HTR-8/SVneo (cell line): ENCODE measurements around the gene TNS3.
"Not testable (repeated sequence)": the region's sequence is repeated elsewhere in the genome, so short reads cannot be mapped to it uniquely, and the experiment has no call there.

ENCODE experiments used
- DNase-seq: peaks from one replicate; pipeline ENCODE4 v3.0.0; 2011; ENCODE audit warnings: low spot score, mixed read lengths; ENCODE audit not compliant: insufficient read length
- FAIRE-seq: peaks from 2 replicates; lab custom pipeline; 2011; peaks lifted over from hg19 to GRCh38; lab: Jason Lieb, UNC

TNS3 gene

GRCh38 chr7:47442605-47442865 lies 139.4 kb downstream of the TNS3 start:
- FAIRE-seq (no peak), DNase-seq (no peak)

DNA sequence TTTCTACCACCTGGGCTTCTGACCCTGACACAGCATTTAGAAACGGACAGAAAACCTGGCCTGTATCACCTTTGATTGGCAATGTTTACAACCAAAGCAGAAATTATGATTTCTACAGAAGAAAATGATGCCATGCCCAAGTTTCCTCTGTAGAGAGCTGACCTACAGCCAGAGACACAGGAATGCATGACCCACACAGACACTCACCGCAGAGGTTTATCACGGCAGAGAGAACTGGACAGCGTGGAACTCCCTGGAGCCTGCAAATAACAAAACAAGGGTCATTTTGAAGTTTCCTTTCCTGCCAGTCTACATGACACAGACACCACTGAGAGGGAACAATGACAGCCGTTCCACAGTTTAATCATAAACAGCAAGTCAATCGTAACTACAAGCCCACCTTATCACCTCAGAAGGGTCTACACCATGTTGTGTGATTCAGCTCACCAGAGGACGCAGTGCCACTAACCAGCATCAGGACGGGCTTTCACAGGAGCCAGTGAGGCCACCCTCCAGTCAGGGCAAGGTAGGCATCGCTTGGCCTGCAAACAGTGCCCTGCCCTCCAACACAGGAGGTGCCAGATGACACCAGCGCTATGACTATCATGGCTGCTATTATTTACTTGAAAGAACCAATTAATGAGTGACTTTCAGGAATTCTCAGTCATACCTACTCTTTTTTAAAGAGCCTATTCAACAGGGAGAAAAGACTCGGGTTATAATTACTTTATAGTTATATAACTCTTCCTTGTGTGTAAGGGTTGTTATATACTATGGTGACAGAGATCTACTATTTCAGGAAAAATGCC lies 139.9 kb downstream of the TNS3 start:
- FAIRE-seq = no peak
- DNase-seq = no peak

- FAIRE-seq, DNase-seq: not testable (repeated sequence)
Observed at GRCh38 chr7:47441048-47441447, 140.9 kb downstream of the TNS3 start.

- no peak for DNase-seq
- no peak for FAIRE-seq
Observed at GRCh38 chr7:47440320-47440719, 141.6 kb downstream of the TNS3 start.

GRCh38 chr7:47439181-47439667 lies 142.7 kb downstream of the TNS3 start:
- FAIRE-seq = no peak
- no peak for DNase-seq

GRCh38 chr7:47438411-47439029 lies 143.4 kb downstream of the TNS3 start:
- DNase-seq (no peak), FAIRE-seq (no peak)

DNA sequence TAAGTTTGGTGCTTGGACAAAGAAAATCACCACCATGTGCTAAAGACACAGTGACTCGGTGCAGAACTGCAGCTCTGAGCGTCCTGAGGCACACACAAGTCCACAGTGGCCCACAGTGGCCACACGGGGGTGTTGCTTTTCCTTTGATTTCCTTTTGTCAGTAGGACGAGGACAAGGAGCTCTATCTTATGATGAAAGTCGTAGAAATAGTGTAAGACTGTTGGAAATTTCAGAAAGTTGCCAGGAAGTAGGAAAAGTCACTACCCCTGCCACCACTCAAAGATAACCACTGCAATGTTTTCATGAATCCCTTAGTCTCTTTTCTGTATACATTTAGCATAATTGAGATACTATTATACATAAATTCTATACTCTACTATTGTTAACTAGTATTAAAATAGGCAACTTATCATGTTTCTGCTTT lies 146.0 kb downstream of the TNS3 start:
- no peak for FAIRE-seq
- DNase-seq = peak; percentile 63

- DNase-seq (no peak), FAIRE-seq (no peak)
Observed at GRCh38 chr7:47433564-47433895, 148.4 kb downstream of the TNS3 start.

- DNase-seq (no peak), FAIRE-seq (no peak)
Observed at GRCh38 chr7:47432671-47433563, 149.0 kb downstream of the TNS3 start.

GRCh38 chr7:47430422-47430821 lies 151.5 kb downstream of the TNS3 start:
- no peak for FAIRE-seq
- DNase-seq = no peak

GRCh38 chr7:47428768-47429472 lies 153.0 kb downstream of the TNS3 start:
- FAIRE-seq (no peak), DNase-seq (no peak)

DNA sequence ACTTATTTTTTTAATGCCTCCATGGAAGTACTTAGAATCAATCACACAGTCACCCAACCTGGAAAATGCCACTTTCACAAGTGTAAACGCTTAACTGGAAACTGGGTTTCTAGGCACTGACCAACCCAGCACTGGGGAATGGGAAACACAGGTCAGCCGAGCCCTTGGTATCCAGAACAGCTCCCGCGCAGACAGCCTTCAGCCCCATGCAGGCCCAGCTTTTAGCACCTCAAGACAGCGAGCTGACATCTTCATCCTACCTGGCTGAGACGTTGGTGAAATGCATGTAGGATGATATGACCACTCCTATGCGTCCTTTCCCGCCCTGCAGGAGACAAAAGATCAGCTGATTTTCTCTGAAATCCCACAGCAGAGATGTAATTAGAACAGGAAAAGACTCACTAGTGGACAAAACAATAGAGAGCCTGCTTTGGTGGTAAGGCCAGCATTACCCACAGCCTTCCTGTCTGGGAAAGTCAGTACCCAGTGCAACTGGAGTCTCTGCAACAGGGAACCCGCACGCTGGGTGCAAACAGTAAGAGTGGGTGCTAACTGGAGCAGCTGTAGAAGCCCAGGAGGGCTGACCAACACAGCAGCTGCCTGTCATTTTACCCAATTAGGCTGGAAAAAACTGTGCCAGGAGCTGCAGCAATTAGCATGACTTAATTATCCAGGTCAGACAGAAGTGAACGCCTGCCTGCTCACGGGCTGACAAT lies 153.7 kb downstream of the TNS3 start:
- FAIRE-seq = no peak
- DNase-seq = no peak

DNA sequence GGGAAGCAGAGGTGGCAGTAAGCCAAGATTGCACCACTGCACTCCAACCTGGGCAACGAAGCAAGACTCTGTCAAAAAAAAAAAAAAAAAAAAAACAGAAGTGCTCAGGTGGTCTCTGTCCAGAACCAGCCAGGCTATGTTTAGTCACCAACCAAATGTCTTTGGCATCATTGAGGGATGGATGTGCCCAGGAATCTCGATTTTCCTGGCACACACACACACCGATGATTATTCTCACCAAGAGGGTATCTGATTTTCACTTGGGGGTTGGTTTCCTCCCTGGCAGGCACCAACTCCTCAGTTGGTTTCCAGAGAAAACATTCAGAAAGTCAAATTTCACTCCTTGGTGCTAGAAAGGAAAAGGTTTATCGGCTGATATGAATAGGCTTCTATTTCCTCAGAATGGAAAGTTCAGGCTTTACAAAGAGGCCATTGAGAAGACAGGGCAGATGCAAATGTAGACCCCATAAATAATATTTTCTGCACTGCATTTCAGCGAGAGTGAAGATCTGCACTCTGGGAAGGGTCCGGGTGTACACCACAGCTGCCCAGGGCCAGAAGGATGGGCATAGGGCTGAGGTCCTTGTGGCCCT lies 154.8 kb downstream of the TNS3 start:
- no peak for DNase-seq
- no peak for FAIRE-seq

GRCh38 chr7:47424523-47424922 lies 157.4 kb downstream of the TNS3 start:
- no peak for DNase-seq
- no peak for FAIRE-seq

GRCh38 chr7:47423196-47423595 lies 158.7 kb downstream of the TNS3 start:
- FAIRE-seq (no peak), DNase-seq (no peak)

- FAIRE-seq (no peak), DNase-seq (no peak)
Observed at GRCh38 chr7:47422611-47423010, 159.3 kb downstream of the TNS3 start.

DNA sequence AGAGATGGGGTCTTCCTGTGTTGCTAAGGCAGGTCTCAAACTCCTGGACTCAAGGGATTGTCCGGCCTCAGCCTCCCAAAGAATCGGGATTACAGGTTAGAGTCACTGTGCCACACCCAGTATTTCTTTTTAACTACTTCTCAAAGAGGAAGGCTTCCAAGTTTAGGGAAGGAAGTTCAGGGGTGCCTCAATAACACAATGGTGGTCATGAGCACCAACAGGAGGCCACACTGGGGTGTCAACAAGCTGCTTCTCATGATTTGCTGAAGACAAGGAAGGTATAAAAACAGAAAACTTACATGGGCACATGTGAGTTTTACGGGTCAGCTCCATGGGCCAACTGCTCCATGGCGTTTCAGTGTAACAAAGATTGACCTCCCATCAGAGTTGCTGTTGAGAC lies 160.5 kb downstream of the TNS3 start:
- FAIRE-seq (no peak), DNase-seq (no peak)

DNA sequence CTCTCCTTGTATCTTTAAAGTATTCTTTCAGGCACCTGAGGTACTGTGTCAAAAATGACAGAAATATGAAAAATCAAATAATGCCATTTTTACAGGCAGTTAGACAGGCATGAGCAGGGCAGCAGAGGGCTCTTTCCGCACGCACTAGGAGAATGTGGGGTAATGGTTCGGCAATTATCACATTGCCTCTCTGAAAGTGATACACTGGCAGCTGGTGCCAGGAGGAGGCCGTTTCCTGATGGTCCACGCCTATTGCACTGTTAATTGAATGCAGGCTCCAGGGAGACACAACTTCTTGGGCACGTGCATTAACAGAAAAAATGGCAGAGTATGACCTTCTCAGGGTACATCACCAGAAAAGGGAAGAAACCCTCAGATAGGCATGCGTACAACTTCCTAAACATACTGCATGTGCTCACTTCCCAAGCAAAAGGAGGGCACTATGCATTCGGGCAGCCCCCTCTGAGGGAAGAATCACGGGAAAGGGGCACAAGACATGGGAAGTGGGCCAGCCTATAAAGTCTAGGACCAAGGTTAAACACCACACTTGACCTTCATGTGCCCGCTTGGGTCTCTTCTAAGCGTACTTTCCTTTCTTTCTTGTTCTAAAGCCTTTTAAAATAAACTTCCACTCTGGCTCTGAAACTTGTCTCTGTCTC lies 161.7 kb downstream of the TNS3 start:
- FAIRE-seq = no peak

DNA sequence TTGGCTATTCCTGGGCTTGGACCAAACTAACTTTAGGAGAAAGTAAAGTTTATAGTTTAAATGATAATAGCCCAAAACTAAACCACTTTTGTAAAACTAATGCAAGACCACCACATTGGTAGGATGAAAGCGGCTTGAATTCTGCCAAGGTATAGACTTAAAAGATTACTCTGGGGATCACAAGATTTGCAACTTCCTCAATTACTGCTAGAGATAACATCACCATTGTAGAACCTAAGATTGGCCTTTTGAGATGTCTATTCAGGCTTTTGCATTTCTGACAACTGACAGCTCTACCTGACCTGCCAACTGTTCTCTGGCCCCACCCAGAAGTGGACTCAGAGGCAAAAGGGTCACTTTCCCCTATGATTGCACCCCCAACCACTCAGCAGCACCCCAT lies 162.4 kb downstream of the TNS3 start:
- DNase-seq (no peak), FAIRE-seq (no peak)

More for the DNA sequence above, 161.7 kb downstream of the TNS3 start:
- no peak for DNase-seq
